Lung microvascular endothelial cell (primary cell): Measurements from ENCODE around the gene CEP120. TPM values are rescaled to one million over a fixed set of nuclear protein-coding genes. Genes with fewer than 3 reads are reported as not detected.
"Not testable (repeated sequence)": the region's sequence is repeated elsewhere in the genome, so short reads cannot be mapped to it uniquely, and the experiment has no call there.

Source experiments
- DNase-seq, 2 donors: peaks; one replicate each; pipeline versions ENCODE4 v3.0.0 to v3.0.0-alpha.2; 2010; ENCODE audit warnings: low read depth in 2 of 2
- total RNA-seq: library from RNA; depleted of rRNA; stranded (reverse); fragments of >200 nt; gene quantifications from 2 replicates; pipeline ENCODE4 v1.2.1, GENCODE V29; 2014

The CEP120 gene
- 9.2 and 14.5 TPM in 2 replicates for total RNA-seq

DNA sequence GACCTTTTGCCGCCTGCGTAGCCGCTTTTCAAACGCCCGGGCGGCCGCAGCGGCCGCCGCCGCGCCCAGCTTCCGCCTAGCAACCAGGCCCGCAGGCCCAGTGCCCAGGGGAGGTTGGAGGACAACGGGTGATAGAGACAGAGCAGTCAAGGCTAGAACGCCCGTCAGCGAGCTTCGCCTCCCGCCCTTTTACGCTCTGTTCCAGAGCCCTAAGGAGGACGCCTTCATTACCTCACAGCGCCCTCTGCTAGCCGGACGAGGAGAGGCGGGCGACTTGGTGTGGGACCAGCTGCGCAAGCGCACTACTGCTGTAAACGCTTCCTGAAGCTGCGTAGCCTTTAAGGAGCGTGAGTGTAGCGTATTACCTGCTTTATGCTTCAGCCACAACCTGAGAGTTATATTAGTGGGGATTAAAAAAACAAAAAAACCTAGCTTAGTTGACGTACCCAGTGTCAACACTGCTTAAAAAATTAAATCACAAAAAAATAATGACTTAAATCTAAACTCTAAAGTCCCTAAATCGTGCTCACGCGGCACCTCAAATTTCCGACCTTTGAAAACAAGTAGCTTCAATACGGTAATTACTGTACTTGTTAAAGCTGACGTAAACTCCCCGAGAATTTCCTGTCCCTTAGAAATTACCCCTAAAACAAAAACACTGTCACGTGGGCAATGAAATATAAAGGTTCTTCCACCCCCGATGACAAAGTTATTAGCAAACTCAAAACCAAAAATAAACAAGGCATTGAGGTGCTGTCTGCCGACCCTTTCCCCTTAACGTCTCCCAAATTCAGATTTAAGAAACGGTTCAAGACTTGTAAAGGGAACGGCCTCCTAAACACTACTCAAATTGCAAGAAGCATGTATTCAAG is at the start of gene CEP120:
Gene CEP120, minus strand, starts transcription at position 126 of the 872 bp plus-strand sequence. CDS start 405 bp downstream, outside the sequence.
- peak; percentile 99 to 100 for DNase-seq

DNA sequence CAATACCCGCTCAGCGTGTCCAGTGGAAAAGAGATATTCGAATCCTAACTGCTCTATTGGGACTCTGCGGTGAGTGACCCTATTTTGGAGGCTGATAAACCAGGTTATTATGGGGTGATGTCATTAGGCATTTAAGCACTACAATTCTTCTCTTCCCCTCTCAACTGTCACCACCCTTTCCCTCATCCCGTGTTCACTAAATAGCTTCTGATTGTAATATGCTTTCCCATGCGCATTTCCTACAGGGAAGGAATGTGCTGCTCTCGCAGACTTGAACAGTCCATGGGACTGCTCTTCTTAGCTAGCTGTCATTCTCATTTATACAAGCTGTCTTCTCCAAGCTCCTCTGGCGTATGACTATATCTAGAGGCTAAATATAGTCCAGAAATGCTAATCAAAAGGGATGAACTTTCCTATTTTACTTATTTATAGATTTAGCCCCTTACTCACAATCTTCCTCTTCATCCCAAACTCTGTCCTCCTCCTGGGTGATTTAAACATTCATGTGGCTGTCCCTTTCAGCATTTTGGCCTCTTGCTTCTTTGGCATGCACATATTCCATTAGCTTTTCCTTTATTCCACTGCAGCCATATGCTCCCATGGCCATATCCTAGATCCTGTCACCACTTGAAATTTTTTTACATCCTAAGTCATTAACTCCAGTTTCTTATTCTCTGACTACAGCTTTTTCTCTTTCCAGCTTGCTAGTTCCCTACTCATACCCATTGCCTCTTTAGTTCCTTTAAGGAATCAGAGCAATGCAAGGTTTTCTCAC is 49.1 kb upstream of the CEP120 start:
- peak in 1 of 2 donors; percentile 7 for DNase-seq

- DNase-seq = no peak
These were observed 48.2 kb upstream of the CEP120 start for GRCh38 chr5:123471385-123471784.

GRCh38 chr5:123466839-123467238 is 43.6 kb upstream of the CEP120 start:
- DNase-seq = not testable (repeated sequence)

GRCh38 chr5:123460296-123460729 is 37.1 kb upstream of the CEP120 start:
- DNase-seq = peak in 1 of 2 donors; percentile 90

DNA sequence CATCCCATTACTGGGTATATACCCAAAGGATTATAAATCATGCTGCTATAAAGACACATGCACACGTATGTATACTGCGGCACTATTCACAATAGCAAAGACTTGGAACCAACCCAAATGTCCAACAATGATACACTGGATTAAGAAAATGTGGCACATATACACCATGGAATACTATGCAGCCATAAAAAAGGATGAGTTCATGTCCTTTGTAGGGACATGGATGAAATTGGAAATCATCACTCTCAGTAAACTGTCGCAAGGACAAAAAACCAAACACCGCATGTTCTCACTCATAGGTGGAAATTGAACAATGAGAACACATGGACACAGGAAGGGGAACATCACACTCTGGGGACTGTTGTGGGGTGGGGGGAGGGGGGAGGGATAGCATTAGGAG is 35.8 kb upstream of the CEP120 start:
- DNase-seq = not testable (repeated sequence)

DNA sequence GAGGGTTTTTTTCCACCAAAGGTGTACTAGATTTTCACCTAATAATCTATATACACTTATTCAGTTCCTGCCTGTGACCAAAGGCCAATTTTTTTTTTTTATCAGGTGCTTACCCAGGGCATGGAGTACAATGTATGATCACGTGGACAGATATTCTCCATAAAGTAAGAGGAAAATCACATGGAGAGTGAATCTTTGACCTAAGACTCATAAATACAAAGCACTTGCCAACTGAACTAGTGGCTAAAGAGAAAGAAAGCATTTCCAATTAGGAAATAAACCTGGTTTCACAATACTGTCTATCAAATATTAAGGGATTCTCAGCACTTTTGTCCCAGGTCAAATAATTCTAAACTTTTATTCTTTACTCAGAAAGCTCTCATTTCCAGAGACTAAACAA is 33.0 kb upstream of the CEP120 start:
- peak in 1 of 2 donors; percentile 41 for DNase-seq

GRCh38 chr5:123455640-123456039 is 32.4 kb upstream of the CEP120 start:
- DNase-seq = no peak

DNA sequence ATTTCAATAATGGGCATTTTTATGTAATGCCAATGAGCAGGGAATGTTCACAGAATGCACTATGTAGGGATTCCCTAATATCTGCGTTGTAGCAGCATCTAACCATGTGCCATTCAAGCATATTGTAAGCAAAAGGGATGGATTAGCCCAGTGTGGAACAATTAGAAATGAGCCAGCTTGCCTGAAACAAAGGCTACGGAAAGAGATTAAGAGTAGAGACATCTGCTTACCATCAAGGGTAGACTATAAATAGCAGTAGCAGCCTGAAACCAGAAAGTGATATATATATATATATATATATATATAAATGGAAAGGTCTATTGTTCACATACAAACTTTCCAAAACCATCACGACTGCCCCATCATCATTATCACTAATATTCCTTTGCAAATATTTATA is 31.9 kb upstream of the CEP120 start:
- DNase-seq = no peak

GRCh38 chr5:123454259-123454911 is 31.2 kb upstream of the CEP120 start:
- peak in 1 of 2 donors; percentile 3 for DNase-seq

GRCh38 chr5:123452401-123452800 is 29.2 kb upstream of the CEP120 start:
- DNase-seq = no peak

DNA sequence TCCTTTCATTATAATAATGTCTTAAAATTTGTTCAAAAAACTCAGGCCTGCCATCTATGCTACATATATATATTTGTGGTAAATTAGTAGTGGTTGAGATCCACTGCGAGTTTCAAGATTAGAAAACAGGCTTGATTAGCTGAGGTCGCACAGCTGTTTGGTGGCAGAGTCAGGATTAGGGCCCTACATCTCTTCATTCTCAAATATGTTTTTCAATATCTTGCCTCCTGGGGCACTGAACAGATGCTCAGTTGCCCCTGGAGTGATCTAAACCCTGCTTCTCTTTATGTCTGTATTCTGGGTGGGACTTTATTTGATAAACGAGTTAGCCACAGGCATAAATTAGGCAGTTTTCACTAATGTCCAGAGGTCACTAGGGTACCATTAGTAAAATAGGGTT is 27.8 kb upstream of the CEP120 start:
- DNase-seq = no peak

GRCh38 chr5:123450640-123451039 is 27.4 kb upstream of the CEP120 start:
- peak; percentile 81 to 83 for DNase-seq

DNA sequence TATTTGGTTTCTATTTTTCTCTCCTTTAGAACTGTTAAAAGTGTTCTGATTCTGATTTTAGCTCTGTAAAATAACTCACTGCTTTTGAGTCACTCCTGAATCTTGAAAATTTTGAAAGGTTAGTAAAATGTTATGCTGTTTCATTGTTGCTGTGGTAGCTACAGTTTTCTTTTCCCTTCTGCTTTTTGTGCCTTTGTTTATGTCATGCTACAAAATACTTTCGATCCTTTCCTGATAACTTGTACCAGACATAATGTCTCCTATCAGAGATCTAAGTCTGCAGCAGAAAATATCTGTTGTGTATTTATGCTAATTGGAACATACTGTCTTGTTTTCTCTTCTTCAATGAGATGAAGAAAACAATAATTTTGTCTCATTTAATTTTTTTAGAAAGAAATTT is 26.9 kb upstream of the CEP120 start:
- no peak for DNase-seq

GRCh38 chr5:123449424-123449974 is 26.3 kb upstream of the CEP120 start:
- peak in 1 of 2 donors; percentile 8 for DNase-seq

GRCh38 chr5:123448743-123449142 is 25.5 kb upstream of the CEP120 start:
- no peak for DNase-seq

- no peak for DNase-seq
These were observed 24.9 kb upstream of the CEP120 start for GRCh38 chr5:123448017-123448617.

DNA sequence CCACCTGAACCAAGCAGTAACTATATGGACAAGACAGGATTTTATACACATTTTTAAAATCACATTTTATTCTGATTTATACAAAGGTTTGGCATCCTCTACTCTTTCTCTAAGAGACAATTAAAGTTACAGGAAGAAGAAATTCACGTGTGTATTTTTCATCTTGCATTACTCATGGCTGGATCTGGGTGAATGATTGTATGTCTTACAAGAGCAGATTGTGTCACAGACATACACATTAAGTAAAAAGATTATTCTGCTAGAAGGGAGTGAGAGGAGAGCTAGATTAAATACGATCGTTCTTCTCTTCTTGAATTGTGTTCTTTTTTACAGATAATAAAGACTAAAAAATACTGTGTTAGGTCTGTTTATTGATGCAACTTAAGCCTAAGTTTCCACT is 20.8 kb upstream of the CEP120 start:
- DNase-seq = peak in 1 of 2 donors; percentile 19

DNA sequence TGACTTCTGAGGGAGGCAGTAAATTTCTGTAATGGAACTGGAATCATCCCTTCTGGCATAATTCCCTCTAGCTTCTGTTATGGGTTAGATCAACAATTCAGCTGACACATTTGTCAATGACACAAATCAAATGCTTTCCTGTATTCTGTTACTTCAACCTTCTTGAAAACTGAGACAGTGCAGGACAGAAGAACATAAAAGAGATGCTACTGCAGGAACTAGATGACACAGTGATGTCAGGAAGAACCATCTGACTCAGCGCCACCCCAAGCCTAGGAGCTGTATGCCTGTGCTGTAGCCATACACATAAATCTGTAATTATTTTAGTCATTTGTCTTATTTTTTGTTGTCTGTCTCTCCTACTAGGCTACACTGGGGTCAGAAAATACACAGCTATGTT is 18.2 kb upstream of the CEP120 start:
- peak in 1 of 2 donors; percentile 10 for DNase-seq

- DNase-seq = no peak
These were observed 17.4 kb upstream of the CEP120 start for GRCh38 chr5:123440456-123441181.
